CD4-positive, alpha-beta T cell treated with Interleukin-6 for 4 hours (primary cell): ENCODE measurements around the gene BICRAL.
"Not testable (repeated sequence)": the region's sequence is repeated elsewhere in the genome, so short reads cannot be mapped to it uniquely, and the experiment has no call there.

Experiments
- DNase-seq: peaks from one replicate; pipeline ENCODE4 v3.0.0-alpha.2; 2020; ENCODE audit warnings: mixed read lengths

Gene BICRAL

GRCh38 chr6:42781796-42782688 is at the start of gene BICRAL:
BICRAL (plus strand) TSS chr6:42782052; CDS start chr6:42822023, 39,971 bp downstream.
- peak; percentile 79 for DNase-seq

- not testable (repeated sequence) for DNase-seq
These were observed 47.9 kb upstream of the BICRAL start for GRCh38 chr6:42733867-42734481.

- DNase-seq, result no peak
These were observed 45.9 kb upstream of the BICRAL start for GRCh38 chr6:42735976-42736375.

- no peak for DNase-seq
These were observed 41.1 kb upstream of the BICRAL start for GRCh38 chr6:42740725-42741124.

- DNase-seq, result no peak
These were observed 39.5 kb upstream of the BICRAL start for GRCh38 chr6:42742116-42742894.

- no peak for DNase-seq
These were observed 37.4 kb upstream of the BICRAL start for GRCh38 chr6:42744351-42744893.

GRCh38 chr6:42745083-42745639 is 36.7 kb upstream of the BICRAL start:
- no peak for DNase-seq

- DNase-seq, result peak; percentile 97
These were observed 36.0 kb upstream of the BICRAL start, which contains the start of gene TBCC for GRCh38 chr6:42745640-42746462. TBCC (minus strand) TSS chr6:42746103; CDS start chr6:42746073, 30 bp downstream.

- DNase-seq, result peak; percentile 87
These were observed 35.1 kb upstream of the BICRAL start for GRCh38 chr6:42746463-42747391.

GRCh38 chr6:42748203-42748898 is 33.5 kb upstream of the BICRAL start:
- DNase-seq, result no peak

- no peak for DNase-seq
These were observed 30.8 kb upstream of the BICRAL start for GRCh38 chr6:42751055-42751454.

GRCh38 chr6:42754759-42755158 is 27.1 kb upstream of the BICRAL start:
- DNase-seq, result no peak

- DNase-seq, result no peak
These were observed 25.1 kb upstream of the BICRAL start for GRCh38 chr6:42756722-42757121.

- DNase-seq, result no peak
These were observed 23.0 kb upstream of the BICRAL start for GRCh38 chr6:42758756-42759430.

- no peak for DNase-seq
These were observed 20.4 kb upstream of the BICRAL start for GRCh38 chr6:42761287-42762067.

- no peak for DNase-seq
These were observed 19.4 kb upstream of the BICRAL start for GRCh38 chr6:42762426-42762859.

- no peak for DNase-seq
These were observed 18.9 kb upstream of the BICRAL start for GRCh38 chr6:42762950-42763349.

GRCh38 chr6:42764911-42765648 is 16.8 kb upstream of the BICRAL start:
- no peak for DNase-seq
